Neuronal stem cell (in vitro differentiated cells): ENCODE data around the gene NUP37.
"Not testable (repeated sequence)": the region's sequence is repeated elsewhere in the genome, so short reads cannot be mapped to it uniquely, and the experiment has no call there.

Experiments
- DNase-seq: peaks from one replicate; pipeline ENCODE4 v3.0.0-alpha.2; 2013; ENCODE audit warnings: low spot score
- H2AFZ ChIP-seq: one replicate; pipeline ENCODE4 v1.6.1; 2013; ENCODE audit warnings: mild to moderate bottlenecking, low read length, inconsistent platforms
- H2AK5ac ChIP-seq: 2 replicates; pipeline ENCODE4 v1.6.1; 2013; ENCODE audit warnings: low read depth, mild to moderate bottlenecking, inconsistent platforms, low read length, moderate library complexity, mixed read lengths
- H2BK120ac ChIP-seq: 2 replicates; pipeline ENCODE4 v1.6.1; 2013; ENCODE audit warnings: low read depth, mild to moderate bottlenecking, inconsistent platforms, low read length, moderate library complexity, mixed read lengths
- H2BK12ac ChIP-seq: one replicate; pipeline ENCODE4 v1.6.1; 2013; ENCODE audit warnings: low read length, inconsistent platforms
- H2BK15ac ChIP-seq: 2 replicates; pipeline ENCODE4 v1.6.1; 2013; ENCODE audit warnings: mild to moderate bottlenecking, low read length, inconsistent platforms, mixed read lengths
- H2BK5ac ChIP-seq: one replicate; pipeline ENCODE4 v1.6.1; 2013; ENCODE audit warnings: inconsistent platforms, mild to moderate bottlenecking, low read length, moderate library complexity
- H3K14ac ChIP-seq: one replicate; pipeline ENCODE4 v1.6.1; 2013; ENCODE audit warnings: low read length, inconsistent platforms
- H3K18ac ChIP-seq: 2 replicates; pipeline ENCODE4 v1.6.1; 2013; ENCODE audit warnings: low read length, inconsistent platforms
- H3K23ac ChIP-seq: 2 replicates; pipeline ENCODE4 v1.6.1; 2013; ENCODE audit warnings: low read depth, mild to moderate bottlenecking, mixed read lengths, low read length, inconsistent platforms; ENCODE audit not compliant: poor library complexity
- H3K27ac ChIP-seq: replicated peaks from 3 replicates; pipeline ENCODE4 v1.5.1; 2013; ENCODE audit warnings: low read length, inconsistent platforms
- H3K27me3 ChIP-seq, 3 experiments: 2 replicates each; pipeline ENCODE4 v1.6.1; 2013; ENCODE audit warnings: low read length in 3 of 3, mild to moderate bottlenecking in 2 of 3, inconsistent platforms in 1 of 3, low read depth in 1 of 3, mixed read lengths in 1 of 3, moderate library complexity in 1 of 3; ENCODE audit not compliant: control insufficient read depth in 3 of 3, insufficient read depth in 3 of 3
- H3K36me3 ChIP-seq, 2 donors: replicated peaks in 1 of 2; 2 replicates each; pipeline ENCODE4 v1.6.1; 2013; ENCODE audit warnings: low read length in 2 of 2; ENCODE audit not compliant: control insufficient read depth in 2 of 2, insufficient read depth in 2 of 2
- H3K4ac ChIP-seq: 2 replicates; pipeline ENCODE4 v1.6.1; 2013; ENCODE audit warnings: inconsistent platforms, mild to moderate bottlenecking, low read length, moderate library complexity
- H3K4me1 ChIP-seq, 2 donors: 1 replicate in 1 of 2; 2 replicates in 1 of 2; pipeline ENCODE4 v1.6.1; 2013; ENCODE audit warnings: low read length in 2 of 2, low read depth in 1 of 2; ENCODE audit not compliant: control insufficient read depth in 2 of 2, insufficient read depth in 1 of 2
- H3K4me2 ChIP-seq: one replicate; pipeline ENCODE4 v1.6.1; 2013; ENCODE audit warnings: mild to moderate bottlenecking, low read length, inconsistent platforms; ENCODE audit not compliant: insufficient read depth, poor library complexity, severe bottlenecking
- H3K4me3 ChIP-seq, 2 donors: 2 replicates each; pipeline ENCODE4 v1.5.1; 2013; ENCODE audit warnings: low read length in 2 of 2, mild to moderate bottlenecking in 2 of 2, inconsistent platforms in 1 of 2, moderate library complexity in 1 of 2
- H3K79me1 ChIP-seq: one replicate; pipeline ENCODE4 v1.6.1; 2013; ENCODE audit warnings: low read depth, mild to moderate bottlenecking, inconsistent platforms, low read length, moderate library complexity
- H3K9ac ChIP-seq: one replicate; pipeline ENCODE4 v1.6.1; 2013; ENCODE audit warnings: mild to moderate bottlenecking, low read depth, low read length, inconsistent platforms; ENCODE audit not compliant: poor library complexity
- H3K9me3 ChIP-seq, 2 donors: replicated peaks in 1 of 2; 2 replicates each; pipeline versions ENCODE3 to v1.6.1; 2013; ENCODE audit warnings: low read length in 2 of 2, mild to moderate bottlenecking in 2 of 2, inconsistent platforms in 1 of 2, low read depth in 1 of 2, mixed read lengths in 1 of 2, moderate library complexity in 1 of 2; ENCODE audit not compliant: control insufficient read depth in 2 of 2, insufficient read depth in 1 of 2
- H4K8ac ChIP-seq: one replicate; pipeline ENCODE4 v1.6.1; 2013; ENCODE audit warnings: low read depth, mild to moderate bottlenecking, inconsistent platforms, low read length, moderate library complexity
- H4K91ac ChIP-seq: one replicate; pipeline ENCODE4 v1.6.1; 2013; ENCODE audit warnings: low read length, low read depth, mild to moderate bottlenecking, inconsistent platforms; ENCODE audit not compliant: poor library complexity
- WGBS, 2 donors: extraction: QIAGEN DNeasy Blood & Tissue Kit; methylation state at CpG; one replicate each; pipeline ENCODE4 v1.1.7; 2013; ENCODE audit warnings: missing lambda C conversion rate in 2 of 2, mixed read lengths in 1 of 2; ENCODE audit not compliant: insufficient read length in 2 of 2, insufficient replicate concordance in 1 of 2; ENCODE audit errors: extremely low coverage in 2 of 2; 5-methylcytosine and 5-hydroxymethylcytosine counted together

Gene NUP37

DNA sequence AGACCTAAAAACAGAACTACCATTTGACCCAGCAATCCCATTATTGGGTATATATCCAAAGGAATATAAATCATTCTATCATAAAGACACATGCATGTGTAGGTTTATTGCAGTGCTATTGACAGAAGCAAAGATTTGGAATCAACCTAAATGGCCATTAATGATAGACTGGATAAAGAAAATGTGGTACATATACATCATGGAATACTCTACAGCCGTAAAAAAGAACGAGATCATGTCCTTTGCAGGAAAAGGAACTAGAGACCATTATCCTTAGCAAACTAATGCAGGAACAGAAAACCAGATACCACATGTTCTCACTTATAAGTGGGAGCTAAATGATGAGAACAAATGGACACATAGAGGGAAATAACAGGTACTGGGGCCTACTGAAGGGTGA lies 11.5 kb upstream of the NUP37 start:
- H3K79me1 ChIP-seq, H3K4ac ChIP-seq, DNase-seq, H3K18ac ChIP-seq, H3K4me2 ChIP-seq, H2BK120ac ChIP-seq, H3K14ac ChIP-seq, H2BK12ac ChIP-seq, H3K23ac ChIP-seq, H4K91ac ChIP-seq, H3K9ac ChIP-seq, H2BK5ac ChIP-seq, H3K27me3 ChIP-seq, H3K27ac ChIP-seq, H2AFZ ChIP-seq, H2BK15ac ChIP-seq, H4K8ac ChIP-seq, H3K4me1 ChIP-seq, H3K4me3 ChIP-seq, H2AK5ac ChIP-seq: not testable (repeated sequence)
- H3K9me3 ChIP-seq = peaks cover 0 to 14% of the 10 kb centered on the region in 2 donors
- no CpG with 5 or more reads among the region's 2 CpGs for WGBS, 2 donors
- peaks cover 0 to 56% of the 10 kb centered on the region in 2 donors for H3K36me3 ChIP-seq

- not testable (repeated sequence) for H3K14ac ChIP-seq, H2BK120ac ChIP-seq
- WGBS, 2 donors = no CpG with 5 or more reads among the region's 3 CpGs
These were observed 10.8 kb upstream of the NUP37 start for GRCh38 chr12:102130720-102131119.

DNA sequence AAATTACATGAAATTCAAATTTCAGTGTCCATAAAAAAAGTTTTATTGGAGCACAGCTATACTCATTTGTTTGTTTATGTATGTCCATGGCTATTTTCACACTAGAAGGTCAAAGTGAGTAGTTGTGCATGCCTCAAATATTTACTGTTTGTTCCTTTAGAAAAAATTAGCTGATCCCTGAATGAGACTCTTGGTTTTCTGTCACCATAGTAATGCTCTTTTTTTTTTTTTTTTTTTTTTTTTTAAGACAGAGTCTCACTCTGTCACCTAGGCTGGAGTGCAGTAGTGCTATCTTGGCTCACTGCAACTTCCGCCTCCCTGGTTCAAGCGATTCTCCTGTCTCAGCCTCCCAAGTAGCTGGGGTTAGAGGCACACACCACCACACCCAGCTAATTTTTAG lies 1.4 kb upstream of the NUP37 start:
- H3K23ac ChIP-seq, H2BK15ac ChIP-seq, H3K27me3 ChIP-seq, H3K18ac ChIP-seq, H2BK12ac ChIP-seq, H2BK120ac ChIP-seq, H3K14ac ChIP-seq, H2AK5ac ChIP-seq, H3K4me1 ChIP-seq, H4K91ac ChIP-seq, H3K9me3 ChIP-seq, H4K8ac ChIP-seq, H2BK5ac ChIP-seq, H3K79me1 ChIP-seq, H3K27ac ChIP-seq, DNase-seq, H3K4ac ChIP-seq, H3K9ac ChIP-seq: not testable (repeated sequence)
- H3K4me2 ChIP-seq = peak overlapping the region; percentile 11
- peak overlapping the region; percentile 93 for H2AFZ ChIP-seq
- peaks cover 7 to 51% of the 10 kb centered on the region in 2 donors for H3K36me3 ChIP-seq
- peak overlapping the region in 1 of 2 donors; percentile 82 for H3K4me3 ChIP-seq
- no CpG with 5 or more reads among the region's 2 CpGs for WGBS, 2 donors

More at GRCh38 chr12:102130720-102131119, 10.8 kb upstream of the NUP37 start:
- H2BK5ac ChIP-seq, H2BK15ac ChIP-seq, H3K4ac ChIP-seq, H4K8ac ChIP-seq, H3K27ac ChIP-seq, H3K9ac ChIP-seq, DNase-seq, H4K91ac ChIP-seq, H3K4me3 ChIP-seq, H3K4me2 ChIP-seq, H3K4me1 ChIP-seq, H2BK12ac ChIP-seq, H2AK5ac ChIP-seq, H3K23ac ChIP-seq, H2AFZ ChIP-seq, H3K27me3 ChIP-seq, H3K79me1 ChIP-seq, H3K18ac ChIP-seq: not testable (repeated sequence)
- peaks cover 0 to 14% of the 10 kb centered on the region in 2 donors for H3K9me3 ChIP-seq
- H3K36me3 ChIP-seq = peaks cover 0 to 61% of the 10 kb centered on the region in 2 donors

- Histone ChIP-seq H3K27me3 (peaks cover 0 to 2% (median 0%) of the 10 kb centered on the region in 3 experiments), H3K9me3 (no peaks in the 10 kb centered on the region), H2BK120ac (no peak overlapping the region), H2BK5ac (no peak overlapping the region), H3K14ac (no peak overlapping the region), H3K4me1 (peaks cover 0 to 5% of the 10 kb centered on the region in 2 donors), H3K18ac (no peak overlapping the region), H3K9ac (peak overlapping the region; percentile 55), H4K8ac (no peak overlapping the region), H3K4ac (no peak overlapping the region), H2AFZ (peak overlapping the region; percentile 93), H3K36me3 (peaks cover 7 to 51% of the 10 kb centered on the region in 2 donors), H2BK15ac (no peak overlapping the region), H3K4me2 (peak overlapping the region; percentile 71), H3K79me1 (peaks cover 2% of the 10 kb centered on the region), H4K91ac (no peak overlapping the region), H2AK5ac (no peak overlapping the region), H3K4me3 (peak overlapping the region; percentile 82 to 96), H3K23ac (no peak overlapping the region), H2BK12ac (no peak overlapping the region), H3K27ac (no peak overlapping the region)
- no peak for DNase-seq
- 100% methylated on average over 1 of the region's 4 CpGs; no CpG with 5 or more reads in 1 of the 2 donors for WGBS, 2 donors
These were observed 972 bp upstream of the NUP37 start for GRCh38 chr12:102120886-102121285.
